Fibroblast of lung (primary cell): ENCODE data around the gene TRERF1. TPM values are rescaled to one million over a fixed set of nuclear protein-coding genes. Genes with fewer than 3 reads are reported as not detected.
A peak's percentile ranks its signal among the peaks of the same experiment; 100 is the strongest.

ENCODE experiments used
- DNase-seq, 2 donors: peaks; one replicate each; pipeline versions ENCODE4 v3.0.0 to v3.0.0-alpha.2; 2010; ENCODE audit warnings: low read depth in 2 of 2
- H2AFZ ChIP-seq: 2 replicates; pipeline ENCODE4 v1.5.1; 2012; ENCODE audit warnings: low read length, control low read depth, inconsistent platforms
- H3K27ac ChIP-seq: 2 replicates; pipeline ENCODE4 v1.5.1; 2011; ENCODE audit warnings: low read length, control low read depth; ENCODE audit not compliant: insufficient read depth
- H3K27me3 ChIP-seq: 2 replicates; pipeline ENCODE4 v1.5.1; 2011; ENCODE audit warnings: mild to moderate bottlenecking, low read length; ENCODE audit not compliant: control insufficient read depth, insufficient read depth
- H3K36me3 ChIP-seq: 2 replicates; pipeline ENCODE4 v1.5.1; 2011; ENCODE audit warnings: low read length; ENCODE audit not compliant: control insufficient read depth, insufficient read depth
- H3K4me1 ChIP-seq: 2 replicates; pipeline ENCODE4 v1.5.1; 2011; ENCODE audit warnings: low read length; ENCODE audit not compliant: control insufficient read depth, insufficient read depth; ENCODE audit errors: extremely low read depth
- H3K4me2 ChIP-seq: 2 replicates; pipeline ENCODE4 v1.5.1; 2011; ENCODE audit warnings: low read length, control low read depth; ENCODE audit not compliant: insufficient read depth; ENCODE audit errors: extremely low read depth
- H3K4me3 ChIP-seq, 4 experiments: fragments of 200-600 bp in 1 of 4; sonication (generic) in 1 of 4; replicated peaks in 1 of 4; 2 replicates each; pipeline ENCODE4 v1.5.1; 2011 to 2016; ENCODE audit warnings: low read length in 4 of 4, low read depth in 3 of 4, mild to moderate bottlenecking in 3 of 4, control low read depth in 2 of 4, inconsistent platforms in 1 of 4, mixed read lengths in 1 of 4; ENCODE audit not compliant: insufficient read depth in 1 of 4; ENCODE audit errors: control extremely low read depth in 1 of 4
- H3K79me2 ChIP-seq: 2 replicates; pipeline ENCODE4 v1.5.1; 2012; ENCODE audit warnings: mild to moderate bottlenecking, low read length, inconsistent platforms; ENCODE audit not compliant: control insufficient read depth, insufficient read depth
- H3K9ac ChIP-seq: 2 replicates; pipeline ENCODE4 v1.5.1; 2011; ENCODE audit warnings: mild to moderate bottlenecking, low read length, control low read depth; ENCODE audit not compliant: insufficient read depth
- H3K9me3 ChIP-seq: 2 replicates; pipeline ENCODE4 v1.5.1; 2012; ENCODE audit warnings: low read depth, low read length; ENCODE audit not compliant: control insufficient read depth, insufficient read depth
- H4K20me1 ChIP-seq: 2 replicates; pipeline ENCODE4 v1.5.1; 2011; ENCODE audit warnings: low read length; ENCODE audit not compliant: control insufficient read depth, insufficient read depth; ENCODE audit errors: extremely low read depth
- EZH2 ChIP-seq: IDR thresholded peaks from 2 replicates; pipeline ENCODE4 v1.5.1; 2012; ENCODE audit warnings: low read length, control low read depth, mild to moderate bottlenecking; ENCODE audit errors: missing control alignments
- polyA plus RNA-seq, 2 donors: library from polyadenylated mRNA; depleted of rRNA in 1 of 2; stranded (reverse) in 1 of 2; unstranded in 1 of 2; fragments of >200 nt; gene quantifications; 2 replicates each; pipeline ENCODE4 v1.2.1, GENCODE V29; 2011 to 2012; ENCODE audit warnings: missing spikeins in 1 of 2
- total RNA-seq: library from RNA; depleted of rRNA; stranded (reverse); fragments of >200 nt; gene quantifications from 2 replicates; pipeline ENCODE4 v1.2.1, GENCODE V29; 2014
- TF ChIP-seq, protein P1 (sequence below), 2 donors: IDR thresholded peaks in 1 of 2; conservative IDR thresholded peaks in 1 of 2; 1 replicate in 1 of 2; 2 replicates in 1 of 2; pipeline ENCODE4 v1.5.1; 2011 to 2012; ENCODE audit warnings: low read length in 2 of 2, control low read depth in 1 of 2, inconsistent platforms in 1 of 2, low read depth in 1 of 2, mild to moderate bottlenecking in 1 of 2

The TRERF1 gene
- total and polyA plus RNA-seq, 2 donors (not counting 1 experiment from before 2014, with no cell fraction given) = 6.3 to 8.3 TPM

DNA sequence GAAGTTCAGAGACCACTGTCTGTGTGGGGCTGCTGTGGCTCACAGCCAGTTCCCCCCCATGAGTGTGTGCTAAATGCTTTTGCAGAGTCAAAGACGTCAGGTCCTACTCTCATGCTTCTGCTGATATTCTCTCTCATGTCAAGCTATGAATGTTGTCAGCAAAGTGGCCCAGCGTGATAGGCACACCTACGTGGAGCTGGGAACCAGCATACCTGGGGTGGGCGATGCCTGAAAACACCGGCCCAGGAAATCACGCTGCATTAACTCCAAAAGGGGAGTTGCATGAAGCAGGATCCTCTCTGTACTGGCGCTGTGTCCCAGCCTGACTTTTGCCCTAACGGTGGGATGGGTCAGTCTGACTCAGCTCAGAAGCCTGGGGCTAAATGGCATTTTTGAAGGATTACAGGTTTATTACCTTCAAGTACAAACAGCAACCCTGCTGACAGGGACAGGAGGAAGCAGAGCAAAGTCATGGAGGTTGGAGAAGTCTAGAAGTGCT, 225.0 kb downstream of the TRERF1 start:
- Histone ChIP-seq H3K79me2 (no peaks in the 10 kb centered on the region), H3K4me3 (no peak overlapping the region), H3K36me3 (peaks cover 7% of the 10 kb centered on the region), H3K4me2 (peak overlapping the region; percentile 46), H4K20me1 (no peaks in the 10 kb centered on the region), H3K9ac (no peak overlapping the region), H3K27me3 (no peaks in the 10 kb centered on the region), H3K27ac (peak overlapping the region; percentile 80), H2AFZ (no peak overlapping the region), H3K4me1 (peaks cover 13% of the 10 kb centered on the region), H3K9me3 (no peaks in the 10 kb centered on the region)
- peak; percentile 51 to 67 for DNase-seq
- TF ChIP-seq, protein P1, sequence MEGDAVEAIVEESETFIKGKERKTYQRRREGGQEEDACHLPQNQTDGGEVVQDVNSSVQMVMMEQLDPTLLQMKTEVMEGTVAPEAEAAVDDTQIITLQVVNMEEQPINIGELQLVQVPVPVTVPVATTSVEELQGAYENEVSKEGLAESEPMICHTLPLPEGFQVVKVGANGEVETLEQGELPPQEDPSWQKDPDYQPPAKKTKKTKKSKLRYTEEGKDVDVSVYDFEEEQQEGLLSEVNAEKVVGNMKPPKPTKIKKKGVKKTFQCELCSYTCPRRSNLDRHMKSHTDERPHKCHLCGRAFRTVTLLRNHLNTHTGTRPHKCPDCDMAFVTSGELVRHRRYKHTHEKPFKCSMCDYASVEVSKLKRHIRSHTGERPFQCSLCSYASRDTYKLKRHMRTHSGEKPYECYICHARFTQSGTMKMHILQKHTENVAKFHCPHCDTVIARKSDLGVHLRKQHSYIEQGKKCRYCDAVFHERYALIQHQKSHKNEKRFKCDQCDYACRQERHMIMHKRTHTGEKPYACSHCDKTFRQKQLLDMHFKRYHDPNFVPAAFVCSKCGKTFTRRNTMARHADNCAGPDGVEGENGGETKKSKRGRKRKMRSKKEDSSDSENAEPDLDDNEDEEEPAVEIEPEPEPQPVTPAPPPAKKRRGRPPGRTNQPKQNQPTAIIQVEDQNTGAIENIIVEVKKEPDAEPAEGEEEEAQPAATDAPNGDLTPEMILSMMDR (conservative IDR thresholded peaks at IDR 0.05 in 1 of 2, IDR thresholded peaks at IDR 0.05 in 1 of 2; ENCODE audit: low read depth in 1 of 2, low read length in 2 of 2) = no peak
- TF ChIP-seq EZH2 = no peak

DNA sequence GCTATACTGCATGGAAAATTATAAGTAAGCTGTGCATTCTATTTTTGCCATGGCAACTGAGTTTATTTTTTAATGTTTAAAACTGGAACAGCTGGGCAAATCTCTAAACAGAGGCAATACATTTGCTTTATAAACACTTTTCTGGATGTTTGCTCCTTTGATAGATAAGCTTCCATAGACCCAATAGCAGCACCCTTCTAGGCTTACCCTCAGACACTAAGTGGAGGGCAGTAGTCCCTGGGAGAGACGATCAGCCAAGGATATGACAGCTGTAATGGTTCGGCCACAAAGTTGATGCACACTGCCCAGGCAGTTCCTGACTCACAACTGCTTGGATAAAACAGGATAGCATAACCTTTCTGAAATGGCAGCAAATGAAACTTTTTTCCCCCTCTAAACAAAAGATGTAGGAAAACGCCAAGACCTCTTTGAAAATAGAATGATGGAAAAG, 225.5 kb downstream of the TRERF1 start:
- H3K9ac ChIP-seq = no peak overlapping the region

DNA sequence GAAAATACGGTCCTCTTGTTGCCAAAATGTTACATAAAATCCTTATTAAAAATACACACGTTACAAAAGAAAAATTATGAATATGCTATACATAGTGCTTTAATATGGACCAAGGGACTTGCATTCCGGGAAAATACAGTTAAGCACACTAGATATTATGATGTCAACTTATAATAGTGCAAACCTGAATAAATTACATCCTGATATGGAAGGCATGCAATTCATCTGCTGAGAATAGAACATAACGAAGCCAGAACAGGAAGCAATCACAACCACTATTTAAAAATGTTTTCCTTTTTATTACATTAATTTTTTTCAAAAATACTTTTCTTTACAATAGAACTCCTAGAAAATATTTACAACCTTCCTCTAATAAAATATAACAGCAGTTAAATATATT, 226.3 kb downstream of the TRERF1 start:
- H3K27ac ChIP-seq = peak overlapping the region; percentile 80
- H3K9ac ChIP-seq = no peak overlapping the region
- H3K4me2 ChIP-seq = no peak overlapping the region

More for the DNA sequence above, 225.5 kb downstream of the TRERF1 start:
- peak; percentile 76 to 83 for DNase-seq
- TF ChIP-seq, protein P1 (conservative IDR thresholded peaks at IDR 0.05 in 1 of 2, IDR thresholded peaks at IDR 0.05 in 1 of 2; ENCODE audit: low read depth in 1 of 2, low read length in 2 of 2) = no peak
- TF ChIP-seq EZH2 = no peak
- H3K4me1 ChIP-seq = peaks cover 13% of the 10 kb centered on the region
- no peak overlapping the region for H2AFZ ChIP-seq
- H3K79me2 ChIP-seq = no peaks in the 10 kb centered on the region
- H4K20me1 ChIP-seq = no peaks in the 10 kb centered on the region
- no peak overlapping the region for H3K4me2 ChIP-seq
- peaks cover 7% of the 10 kb centered on the region for H3K36me3 ChIP-seq
- no peaks in the 10 kb centered on the region for H3K27me3 ChIP-seq
- H3K4me3 ChIP-seq = peak overlapping the region in 1 of 4 experiments; percentile 3
- peak overlapping the region; percentile 80 for H3K27ac ChIP-seq
- no peaks in the 10 kb centered on the region for H3K9me3 ChIP-seq

More for the DNA sequence above, 226.3 kb downstream of the TRERF1 start:
- no peak overlapping the region for H3K4me3 ChIP-seq
- peaks cover 7% of the 10 kb centered on the region for H3K36me3 ChIP-seq
- no peaks in the 10 kb centered on the region for H3K27me3 ChIP-seq
- peaks cover 13% of the 10 kb centered on the region for H3K4me1 ChIP-seq
- no peaks in the 10 kb centered on the region for H4K20me1 ChIP-seq
- H3K9me3 ChIP-seq = no peaks in the 10 kb centered on the region
- no peak overlapping the region for H2AFZ ChIP-seq
- no peak for DNase-seq
- H3K79me2 ChIP-seq = no peaks in the 10 kb centered on the region
- TF ChIP-seq, protein P1 (conservative IDR thresholded peaks at IDR 0.05 in 1 of 2, IDR thresholded peaks at IDR 0.05 in 1 of 2; ENCODE audit: low read depth in 1 of 2, low read length in 2 of 2) = no peak
- no peak for TF ChIP-seq EZH2
